A549 (cell line): ENCODE measurements around the gene PIBF1.

Experiments used
- EP300 ChIP-seq, 2 experiments: fragments of >200 bp; sonication (Bioruptor Twin); formaldehyde crosslinking; IDR thresholded peaks; 2 replicates in 1 of 2; 3 replicates in 1 of 2; pipeline ENCODE4 v1.6.1; 2016 to 2017
- HOXA7 ChIP-seq: fragments of 250-450 bp; sonication (Bioruptor Pico); IDR thresholded peaks from 2 replicates; pipeline ENCODE4 v1.5.0; 2020; ENCODE audit warnings: mild to moderate bottlenecking, moderate library complexity
- SMC3 ChIP-seq: fragments of >200 bp; sonication (Bioruptor Twin); formaldehyde crosslinking; IDR thresholded peaks from 3 replicates; pipeline ENCODE4 v1.6.1; 2018; ENCODE audit warnings: inconsistent platforms
- TP53 ChIP-seq: fragments of 250-450 bp; sonication (Bioruptor Pico); IDR thresholded peaks from 2 replicates; pipeline ENCODE4 v1.5.0; 2021; ENCODE audit warnings: mild to moderate bottlenecking, moderate library complexity

DNA sequence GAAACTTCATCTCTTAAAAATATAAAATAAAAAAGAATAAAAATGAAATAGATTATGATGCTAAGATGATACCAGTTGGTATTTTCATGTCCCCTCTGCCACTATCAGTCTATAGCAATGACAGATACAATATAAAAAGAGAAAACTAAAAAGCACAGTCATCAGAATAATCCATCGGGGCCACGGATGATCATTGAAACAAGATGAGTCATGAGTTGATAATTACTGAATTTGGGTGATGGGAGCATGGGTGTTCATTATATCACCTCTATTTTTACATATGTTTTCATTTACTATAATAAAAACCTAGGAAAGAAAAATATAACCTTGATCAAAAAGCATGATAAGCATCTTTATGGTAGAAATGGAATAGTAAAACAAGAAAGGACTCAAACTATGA, 41.1 kb downstream of the PIBF1 start:
- TF ChIP-seq HOXA7 (CRISPR knock-in tag) (no peak), EP300 (IDR thresholded peaks at IDR 0.05) (no peak), SMC3 (no peak), TP53 (CRISPR knock-in tag) (no peak)
